Caco-2 (cell line): ENCODE measurements around the gene SPNS2. TPM values are rescaled to one million over a fixed set of nuclear protein-coding genes. Genes with fewer than 3 reads are reported as not detected.

Experiments used
- BruUV-seq: library from RNA; stranded (reverse); fragments of 400-500 nt; replicated peaks from 2 replicates; lab custom pipeline; 2021; lab: Mats Ljungman, UMichigan
- CTCF ChIA-PET: fragments of 300-600 bp; sonication (Branson Sonifier 250); formaldehyde crosslinking; loops from one replicate; lab custom pipeline; 2022; ENCODE audit warnings: antibody characterized with exemption; lab: Charles Lee
- POLR2A ChIA-PET: fragments of 300-600 bp; sonication (Branson Sonifier 250); formaldehyde crosslinking; loops from one replicate; lab custom pipeline; 2022; ENCODE audit warnings: antibody characterized with exemption; lab: Charles Lee
- DNase-seq, 2 experiments: peaks; one replicate each; pipeline versions ENCODE4 v3.0.0 to v3.0.0-alpha.2; 2020 to 2022
- H3K27me3 ChIP-seq: replicated peaks from 2 replicates; pipeline ENCODE4 v1.6.0; 2011; ENCODE audit warnings: low read length; ENCODE audit not compliant: control insufficient read depth, insufficient read depth
- H3K36me3 ChIP-seq: 2 replicates; pipeline ENCODE4 v1.5.1; 2011; ENCODE audit warnings: low read length; ENCODE audit not compliant: control insufficient read depth, insufficient read depth
- H3K4me1 ChIP-seq: fragments of 250-450 bp; sonication (Bioruptor Pico); 2 replicates; pipeline ENCODE4 v1.5.1; 2020; ENCODE audit warnings: mild to moderate bottlenecking
- H3K4me3 ChIP-seq: 2 replicates; pipeline ENCODE4 v1.5.1; 2011; ENCODE audit warnings: low read depth, mild to moderate bottlenecking, control low read depth, low read length
- H3K9me3 ChIP-seq: fragments of 250-450 bp; sonication (Bioruptor Pico); 2 replicates; pipeline ENCODE4 v1.5.1; 2020; ENCODE audit warnings: mild to moderate bottlenecking, moderate library complexity
- H3K27ac Mint-ChIP-seq: one replicate; pipeline ENCODE4 v1.8.0; 2022; ENCODE audit warnings: mixed read lengths; ENCODE audit not compliant: unreplicated experiment
- H3K27me3 Mint-ChIP-seq: one replicate; pipeline ENCODE4 v1.8.0; 2022; ENCODE audit warnings: mixed read lengths; ENCODE audit not compliant: insufficient read depth, unreplicated experiment
- H3K36me3 Mint-ChIP-seq: one replicate; pipeline ENCODE4 v1.8.0; 2022; ENCODE audit warnings: mild to moderate bottlenecking, mixed read lengths; ENCODE audit not compliant: insufficient read depth, unreplicated experiment
- H3K4me1 Mint-ChIP-seq: one replicate; pipeline ENCODE4 v1.8.0; 2022; ENCODE audit warnings: low read depth, mixed read lengths; ENCODE audit not compliant: unreplicated experiment
- H3K4me3 Mint-ChIP-seq: one replicate; pipeline ENCODE4 v1.8.0; 2022; ENCODE audit warnings: mild to moderate bottlenecking, moderate library complexity, mixed read lengths; ENCODE audit not compliant: unreplicated experiment
- H3K9me3 Mint-ChIP-seq: one replicate; pipeline ENCODE4 v1.8.0; 2022; ENCODE audit warnings: mixed read lengths; ENCODE audit not compliant: unreplicated experiment
- CTCF ChIP-seq, 2 experiments: fragments of 200-600 bp in 1 of 2; IDR thresholded peaks; 1 replicate in 1 of 2; 2 replicates in 1 of 2; pipeline versions ENCODE4 v1.5.1 to v1.8.0; 2011 to 2022; ENCODE audit warnings: antibody characterized with exemption in 1 of 2, control low read depth in 1 of 2, inconsistent platforms in 1 of 2, low read depth in 1 of 2, low read length in 1 of 2, mild to moderate bottlenecking in 1 of 2, moderate library complexity in 1 of 2; ENCODE audit not compliant: insufficient read depth in 1 of 2, severe bottlenecking in 1 of 2, unreplicated experiment in 1 of 2
- intact Hi-C: fragments of 100-400 bp; cut with micrococcal nuclease; formaldehyde crosslinking; loops from one replicate; pipeline ENCODE4 v1.10.0; 2022; ENCODE audit not compliant: unreplicated experiment
- total RNA-seq: library from RNA; stranded (reverse); gene quantifications from 2 replicates; pipeline ENCODE4 v1.2.3, GENCODE V29; 2022

SPNS2 gene
- total RNA-seq, 1 experiment from 2014 or later = 1.00 TPM

DNA sequence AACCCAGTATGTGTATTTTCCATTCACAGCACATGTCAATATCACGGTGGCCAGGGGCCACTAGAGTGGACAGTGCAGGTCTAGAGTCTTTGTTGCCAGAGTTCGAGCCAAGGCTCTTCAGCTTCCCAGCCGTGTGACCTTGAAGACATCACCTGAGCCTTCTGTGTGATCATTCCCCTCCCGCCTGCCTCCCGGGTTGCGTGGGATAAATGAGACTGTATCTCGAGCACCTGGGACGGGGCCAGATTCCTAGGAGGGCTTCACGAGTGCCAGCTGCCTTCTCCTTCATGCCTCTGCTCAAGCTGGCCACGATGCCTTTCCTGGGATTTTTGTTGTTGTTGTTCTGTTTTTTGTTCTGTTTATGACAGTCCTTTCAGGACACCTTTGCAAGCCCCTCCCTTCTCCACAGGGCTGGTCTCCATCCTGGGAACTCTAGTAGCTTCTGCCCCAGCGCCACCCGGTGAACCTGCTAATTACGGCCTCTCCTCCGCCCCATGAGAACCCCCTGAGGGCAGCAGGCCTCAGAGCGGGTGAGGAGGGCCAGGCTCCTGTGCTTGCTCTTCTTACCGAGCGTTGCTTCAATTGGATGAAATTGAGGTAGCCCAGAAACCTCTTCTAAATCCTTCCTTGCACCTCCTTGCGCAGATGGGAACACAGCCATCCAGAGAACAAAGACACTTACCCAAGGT lies 3.9 kb downstream of the SPNS2 start:
- DNase-seq = no peak
- Mint-ChIP-seq H3K27ac (no peak overlapping the region), H3K4me3 (no peak overlapping the region), H3K36me3 (no peaks in the 10 kb centered on the region), H3K9me3 (no peaks in the 10 kb centered on the region), H3K4me1 (peaks cover 5% of the 10 kb centered on the region), H3K27me3 (peaks cover 3% of the 10 kb centered on the region)
- no TSS peak for BruUV-seq
- intact Hi-C loops = no loop called here
- CTCF ChIA-PET = no interaction called here
- no peaks in the 10 kb centered on the region for H3K4me1 ChIP-seq
- POLR2A ChIA-PET = no interaction called here
- no peaks in the 10 kb centered on the region for H3K9me3 ChIP-seq
- TF ChIP-seq CTCF (IDR thresholded peaks at IDR 0.05; ENCODE audit: insufficient read depth in 1 of 2, low read depth in 1 of 2, low read length in 1 of 2, severe bottlenecking in 1 of 2, unreplicated experiment in 1 of 2) = no peak
- H3K36me3 ChIP-seq = no peaks in the 10 kb centered on the region
- no peak overlapping the region for H3K4me3 ChIP-seq
- H3K27me3 ChIP-seq = no peaks in the 10 kb centered on the region

GRCh38 chr17:4503283-4504025 lies 4.8 kb downstream of the SPNS2 start:
- ChIA-PET CTCF (no interaction called here), POLR2A (no interaction called here)
- H3K9me3 Mint-ChIP-seq = no peaks in the 10 kb centered on the region
- no peak overlapping the region for H3K4me3 Mint-ChIP-seq
- TF ChIP-seq CTCF (IDR thresholded peaks at IDR 0.05; ENCODE audit: insufficient read depth in 1 of 2, low read depth in 1 of 2, low read length in 1 of 2, severe bottlenecking in 1 of 2, unreplicated experiment in 1 of 2) = no peak
- intact Hi-C loops = no loop called here
- H3K27me3 Mint-ChIP-seq = peaks cover 3% of the 10 kb centered on the region
- no peak for DNase-seq
- H3K36me3 Mint-ChIP-seq = no peaks in the 10 kb centered on the region
- no peaks in the 10 kb centered on the region for H3K4me1 ChIP-seq
- no peaks in the 10 kb centered on the region for H3K9me3 ChIP-seq
- peaks cover 5% of the 10 kb centered on the region for H3K4me1 Mint-ChIP-seq
- BruUV-seq = no TSS peak
- H3K27ac Mint-ChIP-seq = no peak overlapping the region
- H3K36me3 ChIP-seq = no peaks in the 10 kb centered on the region
- no peak overlapping the region for H3K4me3 ChIP-seq
- H3K27me3 ChIP-seq = no peaks in the 10 kb centered on the region

DNA sequence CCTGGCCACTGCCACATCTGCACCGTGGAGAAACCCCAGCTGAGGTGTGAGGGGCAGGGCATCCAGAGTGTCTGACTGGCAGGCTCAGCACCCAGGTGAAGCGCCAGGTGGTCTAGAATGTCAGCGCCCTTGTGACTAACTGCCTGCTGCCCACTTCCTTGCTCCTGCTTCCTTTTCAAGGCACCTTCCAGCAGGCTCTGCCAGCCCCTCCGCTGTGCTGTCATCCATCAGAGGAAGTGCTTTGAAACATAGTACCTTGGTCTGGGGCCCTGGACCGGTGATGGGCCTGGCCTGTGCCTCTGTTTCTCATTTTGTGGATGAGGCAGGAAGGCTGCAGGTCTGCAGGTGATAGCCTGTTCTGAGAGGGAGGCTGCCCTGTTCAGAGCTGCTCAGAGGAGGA lies 5.5 kb downstream of the SPNS2 start:
- Histone ChIP-seq H3K36me3 (no peaks in the 10 kb centered on the region), H3K4me3 (no peak overlapping the region), H3K27me3 (no peaks in the 10 kb centered on the region), H3K9me3 (no peaks in the 10 kb centered on the region), H3K4me1 (no peaks in the 10 kb centered on the region)
- Mint-ChIP-seq H3K9me3 (no peaks in the 10 kb centered on the region), H3K27ac (no peak overlapping the region), H3K4me1 (peaks cover 5% of the 10 kb centered on the region), H3K4me3 (no peak overlapping the region), H3K36me3 (no peaks in the 10 kb centered on the region), H3K27me3 (peaks cover 3% of the 10 kb centered on the region)
- POLR2A ChIA-PET = no interaction called here
- TF ChIP-seq CTCF (IDR thresholded peaks at IDR 0.05; ENCODE audit: insufficient read depth in 1 of 2, low read depth in 1 of 2, low read length in 1 of 2, severe bottlenecking in 1 of 2, unreplicated experiment in 1 of 2) = no peak
- CTCF ChIA-PET = no interaction called here
- BruUV-seq = no TSS peak
- intact Hi-C loops = no loop called here
- DNase-seq = no peak
